Muscle of back (tissue), 11 donors: Measurements from ENCODE around the gene TMEM147. TPM values are rescaled to one million over a fixed set of nuclear protein-coding genes. Genes with fewer than 3 reads are reported as not detected.

Experiments used
- DNase-seq, 3 donors: peaks; one replicate each; pipeline versions ENCODE4 v3.0.0 to v3.0.0-alpha.2; 2013
- polyA plus RNA-seq, 10 donors: library from polyadenylated mRNA; unstranded; fragments of 120-200 nt; gene quantifications; one replicate each; pipeline ENCODE4 v1.2.1, GENCODE V29; 2013; ENCODE audit not compliant: insufficient read length in 10 of 10

The TMEM147 gene
- polyA plus RNA-seq, 10 donors = 40.3 to 49.6 (median 45.1) TPM

DNA sequence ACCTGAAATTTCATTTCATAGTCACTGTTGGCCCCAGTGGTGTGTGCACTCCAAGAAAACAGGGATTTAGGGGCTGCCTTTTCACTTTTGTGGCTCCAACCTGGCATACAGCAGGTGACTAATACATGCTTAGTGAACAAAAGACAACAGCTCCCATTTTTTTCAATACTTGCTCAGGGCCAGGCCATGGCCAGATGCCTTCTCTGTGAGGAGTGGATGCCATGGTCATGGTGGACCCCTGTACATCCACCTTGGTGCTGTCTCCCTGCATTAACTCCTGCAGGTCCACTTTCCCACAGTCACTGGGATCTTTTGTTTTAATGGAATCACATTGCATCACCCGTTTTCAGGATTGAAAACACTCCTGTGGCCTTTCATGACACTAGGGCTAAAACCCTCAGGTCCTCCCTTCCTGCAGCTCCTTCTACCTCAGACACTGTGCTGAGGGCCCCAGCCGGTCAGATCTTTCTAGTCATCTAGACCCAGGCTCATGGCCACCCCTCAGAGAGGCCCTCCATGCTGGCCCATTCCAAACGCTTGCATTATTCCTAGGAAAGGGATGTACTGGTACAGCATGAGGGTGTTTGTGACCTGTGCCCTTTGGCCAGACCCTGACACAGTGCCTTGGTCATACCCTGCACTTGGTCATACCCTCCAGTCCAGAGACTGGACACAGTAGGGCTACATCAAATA lies 1.2 kb upstream of the TMEM147 start:
- DNase-seq = no peak

DNA sequence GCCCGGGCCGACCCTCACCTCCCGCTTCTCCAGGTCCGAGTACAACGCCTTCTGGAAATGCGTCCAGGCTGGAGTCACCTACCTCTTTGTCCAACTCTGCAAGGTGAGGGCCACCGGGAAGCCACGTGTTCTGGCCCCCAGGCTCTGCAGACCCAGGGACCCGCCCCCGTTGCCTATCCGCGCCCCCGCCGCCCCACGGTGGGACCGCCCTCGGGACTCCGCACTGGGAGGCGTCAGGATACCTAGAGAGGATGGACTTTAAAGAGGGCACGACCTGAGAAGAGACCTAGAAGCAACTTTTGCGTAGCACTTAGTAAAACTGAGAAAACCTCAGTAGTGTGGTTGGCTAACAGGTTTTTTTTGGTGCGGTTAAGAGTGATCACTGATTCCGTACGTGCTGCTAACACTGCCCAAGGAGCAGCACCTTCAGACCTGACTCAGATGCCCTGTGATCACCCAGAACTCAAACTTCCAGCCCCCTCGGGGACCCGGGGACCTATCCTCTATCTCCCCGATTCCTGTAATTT lies 492 bp downstream of the TMEM147 start:
- DNase-seq = no peak

DNA sequence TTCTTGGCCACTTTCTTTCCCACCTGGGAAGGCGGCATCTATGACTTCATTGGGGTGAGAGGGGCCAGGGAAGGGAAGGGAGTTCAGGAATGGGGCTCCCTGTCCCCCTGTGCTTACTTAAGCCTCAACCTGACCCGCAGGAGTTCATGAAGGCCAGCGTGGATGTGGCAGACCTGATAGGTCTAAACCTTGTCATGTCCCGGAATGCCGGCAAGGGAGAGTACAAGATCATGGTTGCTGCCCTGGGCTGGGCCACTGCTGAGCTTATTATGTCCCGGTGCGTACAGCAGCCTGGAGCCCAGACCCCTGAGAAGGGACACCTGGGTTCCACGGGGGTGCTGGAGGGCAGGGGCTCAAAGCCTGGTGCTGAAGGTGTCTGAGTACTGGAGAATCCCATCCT lies 1.1 kb downstream of the TMEM147 start:
- no peak for DNase-seq

DNA sequence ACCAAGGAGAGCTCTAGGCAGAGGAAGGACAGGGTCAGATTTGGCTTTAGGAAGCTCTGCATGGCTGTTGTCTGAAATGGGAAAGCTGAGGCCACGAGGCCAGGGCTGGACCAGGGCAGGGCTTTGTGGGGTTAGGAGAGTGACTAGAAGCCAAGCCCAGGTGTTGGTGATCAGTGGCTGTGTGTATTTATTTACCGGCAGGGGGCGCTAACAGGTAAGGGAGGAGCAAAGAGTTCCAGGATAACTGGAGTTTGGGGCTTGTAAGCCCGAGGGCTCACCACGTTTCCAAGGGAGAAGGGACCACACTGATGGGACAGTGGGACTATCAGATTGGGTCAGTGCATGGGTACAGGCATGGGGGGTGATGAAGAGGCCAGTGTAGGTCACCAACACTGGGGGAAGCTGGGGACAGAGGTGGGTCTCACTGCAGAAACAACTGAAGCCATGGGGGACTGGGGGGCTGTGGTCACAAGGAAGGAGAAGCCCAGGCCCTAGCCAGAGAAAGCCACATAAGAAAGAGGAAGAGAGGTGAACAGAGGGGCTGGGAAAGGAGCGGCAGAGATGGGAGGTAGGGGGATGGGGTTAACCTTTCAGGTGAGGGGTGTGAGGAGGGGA lies 3.9 kb downstream of the TMEM147 start:
- peak in 2 of 3 donors; percentile 38 to 68 for DNase-seq

DNA sequence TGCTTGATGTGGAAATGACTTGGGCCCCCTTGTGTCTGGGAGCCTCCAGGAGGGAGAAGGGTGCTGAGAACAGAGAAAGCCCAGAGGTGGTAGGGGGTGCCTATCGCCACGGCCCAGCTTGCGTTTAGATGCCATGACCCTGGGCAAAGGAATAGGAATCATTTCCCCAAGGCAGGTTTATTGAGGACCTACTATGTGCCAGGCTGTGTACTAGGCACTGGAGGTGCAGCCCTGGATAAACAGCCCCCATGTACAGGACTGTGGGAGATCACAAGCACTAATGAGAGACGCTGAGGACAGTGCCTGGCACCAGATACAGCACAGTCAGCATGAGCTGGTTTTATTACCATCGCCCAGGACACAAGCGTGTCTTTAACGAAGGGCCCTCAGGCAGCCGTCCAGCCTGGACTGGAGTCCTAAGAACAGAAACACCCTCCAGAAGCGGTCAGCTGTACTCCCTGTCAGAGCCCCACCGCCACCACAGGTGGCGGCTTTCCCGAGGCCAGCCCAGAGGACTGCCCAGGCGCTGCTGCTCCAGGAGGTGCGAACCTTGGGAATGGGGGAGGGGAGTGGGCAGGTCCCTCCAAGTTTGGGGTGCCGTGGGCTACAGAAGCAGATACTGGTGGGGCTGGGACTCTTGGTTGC lies 4.6 kb downstream of the TMEM147 start:
- no peak for DNase-seq

DNA sequence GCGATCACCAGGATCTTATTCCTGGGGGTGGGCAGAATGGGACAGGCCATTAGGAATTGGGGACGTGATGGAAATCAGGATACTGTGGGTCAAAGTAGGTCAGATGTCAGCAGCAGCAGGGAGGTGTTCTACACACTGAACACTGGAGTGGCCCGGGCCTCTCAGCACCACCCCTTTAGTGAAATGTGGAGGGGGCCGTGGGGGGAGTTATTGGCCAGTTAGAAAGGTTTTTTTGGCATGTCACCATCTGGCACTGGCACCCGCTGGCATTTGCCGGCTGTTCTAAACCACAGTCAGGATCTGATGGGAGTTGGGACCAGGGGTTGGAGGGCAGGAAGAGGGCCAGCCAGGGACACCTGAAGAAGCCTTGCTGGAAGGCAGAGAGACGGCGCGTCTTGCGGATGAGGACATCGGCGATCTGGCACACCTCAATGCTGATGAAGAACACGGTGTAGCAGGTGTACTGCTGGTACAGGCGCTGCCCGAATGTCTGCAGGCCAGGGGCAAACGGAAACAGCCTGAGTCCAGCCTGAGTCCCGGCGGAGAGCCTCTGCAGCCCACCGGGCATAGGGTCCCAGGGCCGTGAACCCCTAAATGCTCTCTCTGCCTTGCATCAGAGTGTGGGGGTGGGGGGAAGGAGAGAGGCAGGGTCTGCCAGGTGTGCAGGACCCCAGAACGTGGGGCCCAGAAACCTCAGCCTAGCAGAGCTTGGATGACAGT lies 5.8 kb downstream of the TMEM147 start:
- DNase-seq = no peak

DNA sequence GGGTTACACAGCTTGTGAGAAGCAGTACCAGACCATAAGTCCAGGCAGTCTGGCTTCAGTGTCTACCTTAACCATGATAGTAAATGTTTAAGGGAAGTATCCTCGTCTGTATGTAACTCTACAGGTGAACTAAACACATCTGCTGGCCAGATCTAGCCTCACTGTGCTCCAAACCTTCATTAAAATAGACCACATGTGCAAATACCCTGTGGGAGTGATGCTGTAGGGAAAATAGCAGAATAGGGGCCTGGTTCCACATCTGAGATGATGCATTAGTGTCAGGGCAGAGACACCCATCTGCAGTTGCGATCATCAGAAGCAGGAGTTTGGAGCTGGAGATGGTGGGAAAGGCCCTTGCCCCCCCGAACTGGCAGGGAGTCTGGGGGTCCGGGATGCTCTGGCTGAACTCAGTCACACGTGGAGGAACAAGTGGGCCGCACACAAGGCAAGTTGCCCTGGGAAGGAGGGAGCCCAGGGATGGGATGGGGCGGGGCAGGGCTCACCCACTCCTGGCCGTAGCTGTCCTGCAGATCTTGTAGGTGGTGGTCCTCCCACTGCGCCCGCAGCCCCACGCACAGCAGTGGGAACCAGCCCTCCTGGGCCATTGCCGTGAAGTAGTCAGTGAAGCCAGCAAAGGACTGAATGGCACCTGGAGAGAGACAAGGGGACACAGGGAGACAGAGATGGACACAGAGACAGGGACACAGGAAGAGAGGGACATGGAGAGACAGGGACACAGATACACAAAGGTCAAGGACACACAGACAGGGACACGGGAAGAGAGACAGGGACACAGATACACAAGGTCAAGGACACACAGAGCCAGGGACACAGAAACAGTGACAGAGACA lies 7.3 kb downstream of the TMEM147 start:
- DNase-seq = no peak

DNA sequence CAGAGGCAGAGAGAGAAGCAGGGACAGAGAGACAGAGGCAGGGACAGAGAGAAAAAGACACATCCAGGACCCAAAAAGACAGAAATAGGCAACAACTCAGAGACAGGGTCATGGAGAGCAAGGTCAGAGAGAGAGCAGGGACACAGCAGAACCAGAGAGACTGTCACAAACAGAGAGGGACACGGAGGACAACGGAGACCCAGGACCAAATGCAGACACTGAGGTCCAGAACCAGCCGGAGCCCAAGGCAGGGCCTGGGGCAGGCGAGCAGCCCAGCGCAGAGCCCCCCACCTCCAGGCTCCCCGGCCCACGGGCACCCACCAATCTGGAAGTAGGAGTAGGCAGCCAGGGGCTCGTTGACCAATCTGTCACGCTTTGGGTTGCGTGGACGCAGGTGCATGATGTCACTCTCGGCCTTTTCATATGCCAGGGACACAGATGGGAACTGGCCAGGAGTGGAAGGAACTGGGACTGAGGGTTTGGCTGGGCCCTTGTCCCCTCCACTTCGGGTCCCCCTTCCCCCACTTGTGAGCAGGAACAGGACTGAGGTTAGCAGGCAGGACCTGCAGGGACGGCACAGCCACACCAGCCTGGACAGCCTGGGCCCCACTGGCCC lies 8.1 kb downstream of the TMEM147 start:
- no peak for DNase-seq

DNA sequence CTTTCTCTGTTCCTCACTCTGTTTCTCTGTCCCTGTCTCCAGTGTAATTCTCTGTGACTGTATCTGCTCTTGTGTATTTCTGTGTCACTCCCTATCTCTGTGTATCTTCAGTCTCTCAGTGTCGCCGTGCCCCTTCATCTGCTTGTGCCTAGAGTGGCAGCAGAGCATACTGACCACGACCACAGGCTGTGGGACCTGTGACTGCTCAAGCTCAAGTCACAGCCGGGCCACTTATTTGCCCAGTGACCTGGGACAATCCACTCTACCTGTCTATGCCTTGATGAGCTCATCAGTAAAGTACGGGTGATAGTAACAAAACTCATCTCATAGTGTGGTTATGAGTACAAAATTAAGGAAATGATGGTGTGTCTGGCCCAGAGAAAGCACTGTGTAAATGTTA lies 8.7 kb downstream of the TMEM147 start:
- no peak for DNase-seq

DNA sequence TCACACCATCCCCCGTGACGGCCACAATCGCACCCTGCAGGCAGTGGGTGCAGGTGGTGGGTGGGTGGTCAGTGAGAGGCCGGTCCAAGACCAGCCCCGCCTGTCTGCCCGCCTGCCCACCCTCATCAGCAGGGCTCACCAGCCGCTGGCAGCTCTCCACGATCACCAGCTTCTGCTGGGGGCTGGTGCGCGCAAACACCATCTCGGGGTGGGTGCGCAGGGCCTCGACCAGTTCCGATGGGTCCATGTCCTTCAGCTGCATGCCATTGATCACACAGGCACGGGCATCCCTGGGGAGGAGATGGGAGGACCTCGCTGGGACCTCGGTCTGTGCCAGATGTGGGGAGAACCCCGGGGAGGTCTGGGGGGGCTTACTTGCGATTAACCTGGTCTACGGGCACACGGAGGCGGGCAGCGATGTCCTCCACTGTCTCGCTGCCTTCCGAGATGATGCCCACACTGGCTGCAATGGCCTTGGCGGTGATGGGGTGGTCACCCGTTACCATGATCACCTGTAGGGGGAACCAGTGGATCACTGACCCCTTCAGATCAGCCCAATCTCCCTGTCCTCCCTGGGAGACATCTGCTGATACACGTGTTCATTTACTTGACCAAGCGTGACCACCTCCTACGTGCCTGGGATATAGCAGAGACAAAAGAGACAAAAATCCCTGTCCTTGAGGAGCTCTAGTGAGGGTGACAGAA lies 10.0 kb downstream of the TMEM147 start:
- no peak for DNase-seq

DNA sequence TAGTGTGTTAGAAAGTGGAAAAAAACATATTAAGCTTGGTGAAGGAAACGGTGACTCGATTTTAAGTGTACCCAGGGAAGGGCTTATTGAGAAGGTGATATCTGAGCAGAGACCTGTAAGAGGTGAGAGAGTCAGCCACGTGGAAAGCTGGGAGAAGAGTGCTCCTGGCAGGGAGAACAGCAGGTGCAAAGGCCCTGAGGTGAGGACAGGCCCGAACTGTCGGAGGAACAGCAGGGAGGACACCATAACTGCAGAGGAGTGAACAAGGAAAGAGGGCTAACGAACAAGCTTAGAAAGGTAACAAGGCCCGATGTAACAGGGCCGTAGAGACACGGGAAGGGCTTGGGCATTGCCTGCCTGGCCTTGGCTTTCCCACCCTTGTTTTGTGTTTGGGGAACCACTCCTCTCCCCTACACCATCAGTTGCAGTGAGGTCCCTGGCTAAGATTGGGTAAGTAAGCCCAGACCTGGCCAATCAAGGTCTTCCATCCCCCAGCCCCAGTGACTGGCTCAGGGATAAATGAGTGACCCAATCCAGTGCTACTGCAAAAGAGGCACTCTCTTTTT lies 10.7 kb downstream of the TMEM147 start:
- no peak for DNase-seq

DNA sequence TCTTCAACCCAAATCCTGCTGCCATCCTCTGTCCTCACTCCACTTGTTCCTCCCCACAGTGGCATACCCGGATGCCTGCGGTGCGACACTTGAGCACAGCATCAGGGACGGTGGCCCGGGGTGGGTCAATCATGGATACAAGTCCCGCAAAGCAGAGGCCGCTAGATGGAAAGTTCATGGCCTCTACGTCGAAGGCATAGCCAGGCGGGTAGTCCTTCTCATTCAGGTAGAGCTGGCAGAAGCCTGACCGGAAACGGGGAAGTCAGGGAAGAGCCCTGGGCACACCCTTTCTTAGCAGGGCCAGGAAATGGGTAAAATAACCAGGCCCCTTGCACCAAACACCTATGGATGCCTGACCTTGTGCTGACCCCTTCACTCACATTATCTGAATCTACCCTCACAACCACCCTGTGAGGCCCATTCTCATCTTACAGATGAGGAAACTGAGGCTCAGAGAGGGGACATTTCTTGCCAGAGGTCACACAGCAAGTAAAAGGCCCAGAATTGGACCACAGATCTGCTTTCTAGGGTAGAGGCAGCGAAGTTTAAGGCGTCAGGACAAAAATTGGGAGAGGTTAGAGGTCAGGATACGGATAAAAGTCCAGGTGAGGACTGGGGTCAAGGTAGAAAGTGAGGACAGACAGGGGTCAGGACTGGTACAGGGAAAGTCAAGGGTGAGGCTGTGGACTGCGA lies 11.6 kb downstream of the TMEM147 start:
- no peak for DNase-seq

DNA sequence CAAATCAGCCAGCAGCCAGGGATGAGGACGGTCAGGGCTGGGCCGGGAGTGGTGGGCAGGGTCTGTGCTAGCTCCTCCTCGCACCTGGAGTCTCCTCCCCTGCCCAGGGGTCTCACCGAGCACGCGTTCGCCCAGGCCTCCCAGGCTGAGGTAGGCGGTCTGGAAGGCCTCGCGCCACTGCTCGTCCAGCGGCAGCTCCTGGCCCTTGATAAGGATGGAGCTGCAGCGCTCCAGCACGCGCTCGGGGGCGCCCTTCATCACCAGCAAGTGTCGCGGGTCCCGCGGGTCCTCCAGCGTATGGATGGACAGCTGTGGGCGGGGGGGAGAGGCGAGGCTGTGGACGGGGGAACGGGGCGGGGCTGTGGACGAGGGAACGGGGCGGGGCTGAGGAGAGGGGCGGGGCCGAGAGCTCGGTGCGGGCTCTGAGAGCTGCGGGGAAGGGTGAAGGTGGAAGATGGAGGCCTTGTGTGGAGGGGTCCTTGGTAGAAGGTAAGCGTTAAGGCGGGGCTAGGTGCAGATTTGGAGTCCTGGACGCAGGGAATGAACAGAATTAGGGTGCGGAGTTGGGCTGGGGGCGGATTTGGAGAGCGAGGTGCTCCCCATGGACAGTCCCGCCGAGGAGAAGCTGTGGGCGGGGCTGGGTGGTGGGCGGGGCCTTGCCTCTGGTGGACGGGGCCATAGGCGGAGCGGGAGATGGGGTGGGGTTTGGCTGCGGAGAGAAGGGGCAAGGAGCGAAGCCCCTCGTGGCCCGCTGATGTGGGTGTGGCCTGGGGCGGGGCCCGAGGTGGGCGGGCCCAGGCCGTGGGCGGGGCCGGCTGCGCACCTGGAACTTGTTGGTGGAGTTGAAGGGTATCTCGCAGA lies 12.3 kb downstream of the TMEM147 start:
- peak in 2 of 3 donors; percentile 27 to 49 for DNase-seq

DNA sequence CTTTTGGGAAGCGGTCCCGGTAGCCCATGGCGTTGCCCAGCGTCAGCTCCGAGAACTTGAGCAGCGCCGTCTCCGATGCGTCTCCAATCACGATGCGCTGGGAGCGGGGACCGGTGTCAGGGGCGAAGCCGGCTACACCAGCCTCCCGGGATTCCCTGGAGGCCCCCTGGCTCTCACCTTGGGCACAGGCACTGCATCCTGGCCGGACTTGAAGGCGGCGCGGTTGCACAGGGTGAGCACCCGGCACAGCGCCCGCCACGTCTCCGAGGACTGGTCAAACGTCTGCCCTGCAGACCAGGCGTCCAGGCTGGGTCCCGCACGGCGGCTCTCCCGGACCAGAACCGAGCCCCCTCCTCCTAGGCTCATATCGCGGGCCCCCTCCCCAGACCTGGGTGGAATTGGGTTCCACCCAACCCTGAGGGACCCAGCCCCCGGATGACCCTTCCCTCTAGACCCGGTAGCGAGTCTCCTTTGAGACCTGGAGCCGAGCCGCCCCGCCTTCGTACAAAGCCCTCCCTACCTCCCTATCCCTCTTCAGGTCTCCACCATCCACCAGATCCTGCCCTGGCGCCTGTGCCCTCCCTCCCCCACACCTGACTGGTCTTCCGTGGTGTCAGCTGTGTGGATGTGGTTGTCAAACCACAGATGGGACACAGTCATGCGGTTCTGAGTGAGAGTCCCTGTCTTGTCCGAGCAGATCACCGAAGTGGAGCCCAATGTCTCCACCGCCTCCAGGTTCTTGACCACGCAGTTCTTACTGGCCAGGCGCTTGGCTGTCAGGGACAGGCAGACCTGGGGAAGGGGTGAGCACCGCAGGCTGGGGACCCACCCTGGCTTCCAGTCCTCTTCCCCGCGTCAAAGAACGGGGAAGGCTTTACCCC lies 13.2 kb downstream of the TMEM147 start:
- no peak for DNase-seq

DNA sequence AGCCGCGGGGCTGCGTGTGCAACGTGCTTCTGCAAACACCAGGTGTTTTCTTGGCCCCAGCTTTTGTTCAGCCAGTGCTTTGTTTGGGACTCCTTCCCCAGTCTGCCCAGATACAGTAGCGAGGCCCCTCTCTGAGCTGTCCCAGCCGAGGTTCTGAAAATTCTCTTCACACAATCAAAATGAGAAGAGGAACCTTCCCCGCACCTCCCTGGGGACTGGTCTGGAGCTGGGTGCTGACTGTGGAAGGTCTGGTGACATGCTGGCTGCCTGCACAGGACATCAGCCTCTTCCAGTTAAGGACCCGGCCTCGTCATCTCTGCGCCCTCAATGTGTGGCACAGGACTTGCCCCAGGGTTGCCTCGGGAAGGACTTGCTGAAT lies 13.8 kb downstream of the TMEM147 start:
- DNase-seq = no peak

DNA sequence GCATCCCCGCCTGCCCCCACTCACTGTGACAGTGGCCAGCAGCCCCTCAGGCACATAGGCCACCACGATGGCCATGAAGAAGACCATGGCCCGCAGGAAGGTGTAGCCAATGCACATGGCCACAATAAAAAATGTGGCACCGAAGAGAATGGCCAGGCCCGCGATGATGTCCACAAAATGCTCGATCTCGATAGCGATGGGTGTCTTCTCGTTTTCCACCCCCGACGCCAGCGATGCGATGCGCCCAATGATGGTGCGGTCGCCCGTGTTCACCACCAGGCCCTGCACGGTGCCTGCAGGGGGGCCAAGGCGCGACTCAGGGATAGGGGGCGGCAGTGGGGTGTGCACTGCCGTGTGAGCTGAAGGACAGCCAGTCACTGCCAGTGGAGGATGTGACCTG lies 14.4 kb downstream of the TMEM147 start:
- no peak for DNase-seq

DNA sequence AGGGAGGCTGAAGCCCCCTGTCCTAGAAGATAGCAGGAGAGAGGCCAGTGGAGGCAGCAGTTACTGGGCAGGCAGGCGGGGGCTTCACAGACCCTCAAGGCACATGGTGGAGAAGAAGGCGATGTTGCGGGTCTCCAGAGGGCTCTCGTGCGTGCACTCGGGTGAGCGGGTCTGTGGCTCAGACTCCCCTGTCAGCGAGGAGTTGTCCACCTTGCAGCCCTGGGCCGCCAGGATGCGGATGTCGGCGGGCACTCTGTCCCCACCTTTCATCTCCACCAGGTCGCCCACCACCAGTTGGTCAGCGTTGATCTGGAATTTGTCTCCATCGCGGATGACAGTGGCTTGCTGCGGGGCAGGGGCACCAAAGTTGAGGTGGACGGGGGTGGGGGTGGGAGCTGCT lies 14.8 kb downstream of the TMEM147 start:
- DNase-seq = no peak
